Glomerular endothelial cell (primary cell): ENCODE measurements around the gene USB1. TPM values are rescaled to one million over a fixed set of nuclear protein-coding genes. Genes with fewer than 3 reads are reported as not detected.

ENCODE experiments used
- total RNA-seq: library from RNA; depleted of rRNA; stranded (reverse); fragments of >200 nt; gene quantifications from 2 replicates; pipeline ENCODE4 v1.2.3, GENCODE V29; 2015

USB1 gene
- total RNA-seq, 1 donor from 2014 or later: 85.7 TPM

Other genes with a start within 250 kb of the USB1 start
- 52.2 and 76.7 TPM in 2 replicates for gene KIFC3, start 198.9 kb upstream of the USB1 start, total RNA-seq
- gene CNGB1, start 30.3 kb upstream of the USB1 start, total RNA-seq: not detected in 2 replicates
- gene ZNF319, start 735 bp upstream of the USB1 start, total RNA-seq: 10.8 and 11.3 TPM in 2 replicates
- gene MMP15, start 24.3 kb downstream of the USB1 start, total RNA-seq: 41.2 and 60.8 TPM in 2 replicates
- gene CFAP20, start 128.0 kb downstream of the USB1 start, total RNA-seq: 58.1 and 71.5 TPM in 2 replicates
- gene CSNK2A2, start 196.7 kb downstream of the USB1 start, total RNA-seq: 50.7 and 68.8 TPM in 2 replicates